Adrenal gland (tissue), 5 donors: Measurements from ENCODE around the gene RIPK3.

Experiments used
- POLR2A ChIP-seq, 2 donors: fragments of 450-650 bp; IDR thresholded peaks; one replicate each; pipeline ENCODE4 v1.6.1; 2017; ENCODE audit warnings: antibody characterized with exemption in 2 of 2, mild to moderate bottlenecking in 2 of 2, moderate library complexity in 1 of 2
- TF ChIP-seq, protein P1 (sequence below), 6 experiments: fragments of 450-650 bp in 4 of 6; fragments of 200-600 bp in 2 of 6; sonication (generic) in 1 of 6; IDR thresholded peaks; 1 replicate in 5 of 6; 2 replicates in 1 of 6; pipeline versions ENCODE4 v1.5.1 to v1.8.0; 2016 to 2021; ENCODE audit warnings: antibody characterized with exemption in 6 of 6, mild to moderate bottlenecking in 2 of 6, moderate library complexity in 1 of 6
- donor health status: DM: no; HTN: no; CAD: no.

DNA sequence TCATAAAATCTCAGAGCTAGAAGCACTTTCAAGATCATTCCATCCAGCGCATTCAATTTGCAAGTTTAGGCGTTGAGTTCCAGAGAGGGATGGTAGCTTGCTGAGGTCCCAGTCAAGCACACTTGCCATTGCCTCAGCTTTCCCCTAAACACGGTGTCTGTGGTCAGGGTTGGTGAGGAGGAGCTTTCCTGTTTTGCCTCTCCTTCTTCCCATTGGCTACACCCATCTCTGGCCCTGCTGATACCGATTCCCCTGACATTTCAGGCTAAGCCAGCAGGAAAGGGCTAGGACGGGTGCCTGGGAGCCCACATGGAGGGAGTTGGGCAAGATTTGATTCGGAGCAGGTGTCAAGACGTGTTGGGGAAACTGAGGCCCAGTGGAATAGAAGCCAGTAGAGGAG is 37.3 kb upstream of the RIPK3 start:
- TF ChIP-seq, protein P1, sequence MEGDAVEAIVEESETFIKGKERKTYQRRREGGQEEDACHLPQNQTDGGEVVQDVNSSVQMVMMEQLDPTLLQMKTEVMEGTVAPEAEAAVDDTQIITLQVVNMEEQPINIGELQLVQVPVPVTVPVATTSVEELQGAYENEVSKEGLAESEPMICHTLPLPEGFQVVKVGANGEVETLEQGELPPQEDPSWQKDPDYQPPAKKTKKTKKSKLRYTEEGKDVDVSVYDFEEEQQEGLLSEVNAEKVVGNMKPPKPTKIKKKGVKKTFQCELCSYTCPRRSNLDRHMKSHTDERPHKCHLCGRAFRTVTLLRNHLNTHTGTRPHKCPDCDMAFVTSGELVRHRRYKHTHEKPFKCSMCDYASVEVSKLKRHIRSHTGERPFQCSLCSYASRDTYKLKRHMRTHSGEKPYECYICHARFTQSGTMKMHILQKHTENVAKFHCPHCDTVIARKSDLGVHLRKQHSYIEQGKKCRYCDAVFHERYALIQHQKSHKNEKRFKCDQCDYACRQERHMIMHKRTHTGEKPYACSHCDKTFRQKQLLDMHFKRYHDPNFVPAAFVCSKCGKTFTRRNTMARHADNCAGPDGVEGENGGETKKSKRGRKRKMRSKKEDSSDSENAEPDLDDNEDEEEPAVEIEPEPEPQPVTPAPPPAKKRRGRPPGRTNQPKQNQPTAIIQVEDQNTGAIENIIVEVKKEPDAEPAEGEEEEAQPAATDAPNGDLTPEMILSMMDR (IDR thresholded peaks at IDR 0.05): no peak
- no peak for TF ChIP-seq POLR2A (IDR thresholded peaks at IDR 0.05)
